Measurements from ENCODE around the gene CCDC127.
A peak's percentile ranks its signal among the peaks of the same experiment; 100 is the strongest.

CCDC127 gene

DNA sequence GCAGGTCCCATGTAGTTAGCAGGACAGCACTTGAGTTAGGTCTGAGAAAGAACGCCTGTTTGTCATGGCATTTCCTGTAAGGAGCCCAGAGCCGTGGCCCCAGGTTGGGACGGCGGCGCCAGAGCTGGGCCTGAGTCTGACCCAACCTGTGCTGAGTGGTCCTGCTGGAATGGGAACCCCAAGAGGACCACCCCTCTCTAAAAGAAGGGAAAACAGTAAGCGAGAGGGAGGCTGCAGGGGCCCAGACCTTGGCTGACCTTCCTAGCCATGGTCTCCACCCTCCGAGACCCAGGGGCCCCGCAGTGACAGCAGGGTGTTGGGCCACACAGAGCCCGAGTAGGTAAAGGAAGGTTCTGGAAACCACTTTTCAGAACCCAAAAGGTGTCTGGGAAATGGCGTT is 28.5 kb downstream of the CCDC127 start:
- no peak for DNase-seq (ENCODE audit: low read depth)

DNA sequence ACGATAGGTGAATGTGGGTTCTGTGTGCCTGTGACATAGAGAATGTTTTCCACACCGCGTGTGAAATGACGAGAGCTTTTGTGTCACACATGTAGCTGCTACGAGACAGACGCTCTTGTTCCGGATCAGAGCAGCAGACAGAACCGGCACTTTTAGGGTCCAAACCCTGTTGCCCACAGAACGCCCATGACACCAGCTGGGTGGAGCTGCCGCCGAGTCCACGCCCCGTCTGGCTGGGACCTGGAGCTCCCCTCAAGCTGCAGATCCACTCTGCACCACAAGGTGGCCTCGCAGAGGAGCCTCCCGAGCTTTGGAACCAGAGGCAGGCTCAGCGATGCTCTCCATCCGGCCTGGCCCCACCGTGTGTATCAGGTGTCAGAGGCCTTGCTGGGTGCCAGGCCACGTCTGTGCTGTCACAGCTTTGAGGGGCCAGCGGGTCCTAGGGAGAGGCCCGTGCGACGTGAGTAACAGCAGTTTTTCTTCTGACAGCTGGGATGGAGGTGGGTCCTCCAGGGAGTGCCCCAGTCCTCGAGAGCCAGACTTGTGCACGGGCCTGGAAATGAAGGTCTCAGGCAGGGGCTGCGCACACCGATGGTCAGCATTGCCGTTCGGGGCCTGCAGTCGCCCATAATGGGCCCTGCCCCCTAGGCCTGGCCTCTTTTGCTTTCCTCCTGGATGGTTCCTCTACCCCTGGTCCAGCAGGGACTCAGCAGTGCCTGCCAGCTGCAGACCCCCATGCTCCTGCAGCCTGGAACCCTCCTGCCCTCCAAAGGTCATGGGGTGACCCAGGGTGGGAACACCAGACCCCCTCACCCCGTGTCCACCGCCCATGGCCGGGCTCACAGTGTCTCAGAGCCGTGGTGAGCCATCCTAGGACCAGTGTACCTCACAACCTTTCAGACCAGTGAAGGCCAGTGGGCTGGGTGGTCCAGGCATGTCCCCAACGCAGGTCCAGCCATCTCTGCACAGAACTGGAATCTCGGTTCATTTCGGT is 29.2 kb downstream of the CCDC127 start:
- peak; percentile 53 for DNase-seq (ENCODE audit: low read depth)

DNA sequence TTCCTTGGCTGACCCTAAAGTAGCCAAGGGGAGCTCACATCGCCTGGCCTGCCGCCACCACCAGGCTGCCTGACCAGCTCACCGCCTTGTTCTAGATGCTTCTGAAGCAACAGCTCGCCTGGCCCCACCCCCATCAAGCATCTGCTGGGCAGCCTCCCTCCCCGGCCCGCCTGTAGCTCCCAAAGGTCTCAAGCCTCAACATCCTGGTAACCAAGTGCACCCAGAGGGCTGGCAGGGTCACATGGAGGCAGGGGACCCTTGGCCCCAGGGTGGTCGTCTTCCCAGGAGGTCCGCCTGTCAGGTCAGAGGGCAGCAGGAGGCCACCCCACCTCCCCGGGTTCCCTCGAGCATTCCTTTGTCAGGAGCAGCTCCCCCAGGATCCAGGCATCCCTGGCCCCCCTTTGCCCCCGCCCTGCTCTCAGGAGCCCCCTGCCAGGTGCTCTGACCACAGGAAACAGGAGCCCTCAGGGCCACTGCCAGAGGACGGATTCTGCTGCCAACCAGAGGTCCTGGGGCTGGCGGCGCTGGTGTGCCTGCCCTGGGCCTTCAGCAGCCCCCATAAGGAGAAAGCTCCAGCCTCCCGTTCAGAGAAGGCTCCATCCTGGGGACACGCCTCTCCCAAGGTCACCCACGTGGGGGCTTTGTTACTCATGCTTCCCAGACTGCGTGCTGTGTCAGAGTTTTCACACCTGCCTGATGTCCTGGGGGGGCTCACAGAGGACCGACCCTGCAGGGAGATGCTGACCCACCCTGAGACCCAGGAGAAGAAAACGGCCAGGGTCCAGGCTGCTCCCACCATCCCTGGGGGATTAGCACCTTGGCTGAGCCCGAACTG is 30.1 kb downstream of the CCDC127 start:
- no peak for DNase-seq (ENCODE audit: low read depth)

DNA sequence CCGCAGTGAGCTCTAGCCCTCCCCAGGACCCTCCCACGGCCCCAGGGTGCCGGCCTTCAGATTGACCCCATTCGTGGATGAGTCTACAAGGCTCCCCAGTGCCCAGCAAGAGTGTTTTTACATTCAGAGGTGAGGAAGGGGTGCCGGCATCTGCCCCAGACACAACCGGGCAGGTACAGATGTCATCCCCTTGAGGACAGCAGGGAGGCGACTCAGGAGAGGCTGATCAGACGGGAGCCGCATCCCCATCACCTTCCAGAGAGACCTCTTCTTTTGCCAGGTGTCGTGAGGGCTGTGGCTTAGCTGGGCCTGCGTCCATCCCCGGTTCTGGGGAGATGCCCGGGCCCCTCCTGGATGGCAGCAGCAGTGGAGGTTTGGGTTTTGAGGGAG is 30.9 kb downstream of the CCDC127 start:
- DNase-seq (ENCODE audit: low read depth), result no peak

DNA sequence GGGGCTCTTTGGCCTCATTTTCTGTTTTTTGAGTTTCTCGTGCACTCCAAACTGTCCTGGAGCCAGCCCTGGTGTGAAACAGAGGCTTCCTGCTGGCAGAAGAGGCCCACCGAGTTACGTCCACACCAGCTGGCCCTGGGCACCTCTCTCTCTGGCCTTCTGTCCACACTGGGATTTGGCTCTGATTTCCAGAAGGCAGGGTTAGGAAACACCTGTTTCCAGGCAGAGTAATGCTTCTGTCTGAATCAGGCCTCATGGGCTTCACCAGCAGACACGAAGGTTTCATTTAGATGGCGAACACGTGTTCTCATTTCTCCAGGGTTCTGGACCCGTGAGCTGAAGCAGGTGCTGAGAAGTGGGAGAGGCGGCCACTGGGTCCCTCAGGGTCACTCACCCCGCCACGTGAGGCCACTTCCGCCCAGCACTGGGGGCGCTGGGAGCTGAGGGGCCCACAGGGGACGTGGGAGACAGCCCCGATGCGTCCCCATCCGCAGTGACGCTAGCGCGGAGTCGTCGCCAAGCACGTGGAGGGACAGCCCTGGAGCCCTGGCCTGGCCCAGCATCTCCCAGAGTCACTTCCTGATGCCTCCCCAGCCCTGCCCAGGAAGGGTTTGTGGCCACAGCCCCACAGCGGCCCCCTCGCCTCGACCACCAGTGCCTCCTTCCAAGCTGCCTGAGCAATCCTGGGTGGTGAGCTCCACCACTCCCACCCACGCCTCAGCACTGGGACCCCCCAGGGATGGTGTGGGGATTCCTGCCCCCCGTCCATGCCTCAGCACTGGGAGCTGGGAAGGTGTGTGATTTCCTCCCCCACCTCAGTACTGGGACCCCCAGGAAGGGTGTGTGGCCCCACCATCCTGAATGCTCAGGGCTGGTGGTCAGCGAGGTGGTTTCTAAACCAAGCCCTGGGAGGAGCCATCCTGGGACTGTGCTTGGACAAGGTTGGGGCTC is 31.6 kb downstream of the CCDC127 start:
- DNase-seq (ENCODE audit: low read depth), result no peak

DNA sequence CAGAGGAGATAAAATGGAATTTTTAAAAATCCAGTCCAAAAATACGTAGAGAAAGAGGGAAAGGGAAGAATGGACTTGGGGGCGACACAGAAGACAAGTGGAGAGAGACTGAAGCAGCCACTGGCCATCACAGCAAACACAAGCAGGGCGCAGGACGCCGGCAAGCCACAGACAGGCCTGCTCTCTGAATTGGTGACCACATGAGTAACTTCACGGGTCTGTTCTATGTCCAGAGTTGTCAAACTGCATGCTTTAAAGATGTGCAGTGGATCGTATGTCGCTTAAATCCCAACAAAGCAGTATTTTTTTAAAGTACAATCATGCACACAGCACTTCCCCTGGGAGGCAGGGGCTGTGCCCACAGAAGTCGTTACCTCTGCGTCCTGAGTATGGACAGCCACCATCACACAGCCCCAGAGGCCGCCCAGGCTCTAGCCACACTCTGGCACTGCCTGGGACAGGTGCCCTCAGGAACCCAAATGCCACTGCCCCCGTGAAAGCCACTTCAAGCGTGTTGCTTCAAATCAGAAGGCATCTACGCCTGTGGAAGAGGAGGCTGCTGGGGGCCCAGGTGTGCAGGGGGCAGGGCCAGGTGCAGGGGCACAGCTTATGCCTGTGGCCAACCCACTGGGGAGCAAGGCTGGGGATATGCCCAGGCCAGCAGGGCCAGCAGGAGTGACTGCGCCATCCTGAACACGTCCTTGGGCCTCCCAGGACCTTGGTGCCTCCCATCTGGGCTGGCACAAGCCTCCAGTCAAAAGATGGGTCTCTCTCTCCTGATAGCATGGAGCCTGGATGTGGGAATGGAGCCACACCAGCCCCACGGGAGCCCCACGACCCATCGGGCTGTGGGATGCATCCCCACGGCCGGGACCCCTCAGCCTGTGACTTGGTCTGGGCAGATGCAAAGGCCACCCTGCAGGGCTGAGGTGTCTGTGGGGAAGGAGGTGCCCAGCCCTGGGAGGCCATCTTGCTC is 32.6 kb downstream of the CCDC127 start:
- DNase-seq (ENCODE audit: low read depth), result no peak

DNA sequence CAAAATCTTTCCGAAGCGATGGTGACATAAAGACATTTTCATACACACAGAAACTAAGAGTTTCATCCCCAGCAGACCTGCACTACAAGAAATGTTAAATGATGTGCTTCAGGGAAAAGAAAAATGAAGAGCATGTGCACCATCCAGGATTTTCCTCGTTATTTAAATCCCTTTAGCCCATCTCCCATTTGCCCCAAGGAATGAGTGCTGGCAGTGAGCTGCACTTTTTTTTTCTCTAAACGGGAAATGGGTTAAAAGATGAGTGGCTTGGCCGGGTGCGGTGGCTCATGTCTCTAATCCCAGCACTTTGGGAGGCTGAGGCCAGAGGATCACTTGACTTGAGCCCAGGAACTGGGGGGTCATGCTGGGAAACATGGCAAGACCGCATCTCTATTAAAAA is 33.5 kb downstream of the CCDC127 start:
- DNase-seq (ENCODE audit: low read depth), result no peak

DNA sequence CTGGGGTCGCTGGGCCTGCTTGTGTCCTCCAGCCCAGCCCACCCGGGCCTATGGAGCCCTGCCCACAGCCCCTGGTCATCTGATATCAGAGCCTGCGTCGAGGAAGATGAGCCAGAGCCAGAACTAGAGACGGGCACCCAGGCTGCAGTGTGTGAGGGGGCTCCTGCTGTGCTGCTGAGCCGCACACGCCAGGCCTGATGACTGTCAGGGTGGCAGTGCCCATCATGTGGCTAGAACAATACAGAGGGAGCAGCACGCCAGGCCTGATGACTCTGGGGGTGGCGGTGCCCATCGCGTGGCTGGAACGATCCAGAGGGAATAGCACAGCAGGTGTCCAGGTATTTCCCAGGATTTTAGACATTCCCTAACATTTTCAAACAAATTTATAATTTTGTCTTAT is 35.8 kb downstream of the CCDC127 start:
- no peak for DNase-seq (ENCODE audit: low read depth)

DNA sequence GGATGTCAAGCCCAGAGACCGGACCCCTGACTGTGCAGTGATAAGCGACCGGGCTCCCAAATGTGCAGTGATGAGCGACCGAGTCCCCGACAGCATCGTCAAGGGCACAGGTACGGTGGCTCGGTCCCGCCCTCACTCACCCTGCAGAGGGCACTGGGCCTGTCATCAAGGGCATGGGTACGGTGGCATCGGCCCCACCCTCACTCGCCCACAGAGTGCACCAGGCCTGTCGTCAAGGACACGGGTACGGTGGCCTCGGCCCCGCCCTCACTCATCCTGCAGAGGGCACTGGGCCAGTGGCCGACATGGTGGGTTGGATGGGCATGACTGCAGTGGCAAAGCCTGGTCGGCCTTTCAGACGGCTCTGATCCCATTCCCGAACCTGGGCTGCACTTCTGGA is 36.4 kb downstream of the CCDC127 start:
- no peak for DNase-seq (ENCODE audit: low read depth)

DNA sequence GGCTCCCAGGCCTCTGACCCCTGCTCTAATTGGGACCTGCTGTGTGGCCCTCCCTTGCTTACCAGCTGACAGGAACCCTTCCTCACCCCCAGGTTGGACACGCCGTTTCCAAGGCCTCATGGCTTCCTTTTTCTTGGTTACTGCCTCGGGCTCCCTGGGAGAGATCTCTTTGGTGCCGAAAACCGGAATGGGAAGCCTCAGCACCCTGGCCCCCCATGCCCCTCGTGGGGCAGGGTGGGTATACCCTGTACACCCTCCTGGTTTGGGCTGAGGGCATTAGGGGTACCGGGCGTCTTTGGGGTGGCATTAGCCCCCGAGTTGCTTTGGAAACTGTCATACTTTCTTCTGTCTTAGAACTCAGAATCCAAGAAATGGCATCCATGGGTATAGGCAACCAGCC is 36.8 kb downstream of the CCDC127 start:
- no peak for DNase-seq (ENCODE audit: low read depth)

DNA sequence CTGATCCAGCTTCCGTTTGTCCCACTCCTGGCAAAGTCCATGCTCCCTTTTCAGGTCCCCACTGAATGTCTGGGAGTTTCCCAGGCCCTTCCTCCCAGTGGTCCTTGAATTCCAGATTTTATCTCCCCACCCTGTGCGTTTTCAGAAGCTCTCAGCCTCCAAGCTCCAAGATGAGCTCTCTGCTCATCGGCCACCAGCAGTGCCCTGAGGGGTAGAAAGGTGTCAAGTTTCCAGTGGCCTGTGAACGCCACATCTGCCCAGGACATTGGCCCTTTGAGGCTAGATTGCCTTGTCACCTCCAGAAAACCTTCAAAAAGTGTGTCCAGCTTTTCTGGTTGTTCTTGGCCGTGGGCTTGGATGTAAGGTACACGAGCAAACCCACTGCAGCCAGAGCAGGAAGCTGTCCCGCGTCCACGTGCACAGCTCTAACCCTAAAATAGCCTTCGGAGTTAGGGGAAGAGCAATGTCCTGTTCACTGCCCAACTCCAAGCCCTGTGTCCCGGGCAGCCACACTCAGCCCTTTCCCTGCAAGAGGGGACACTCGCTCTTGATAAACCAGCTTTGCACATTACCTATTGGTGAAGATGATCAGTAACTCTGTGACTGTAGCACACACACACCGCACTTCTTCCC is 37.6 kb downstream of the CCDC127 start:
- DNase-seq (ENCODE audit: low read depth), result no peak

DNA sequence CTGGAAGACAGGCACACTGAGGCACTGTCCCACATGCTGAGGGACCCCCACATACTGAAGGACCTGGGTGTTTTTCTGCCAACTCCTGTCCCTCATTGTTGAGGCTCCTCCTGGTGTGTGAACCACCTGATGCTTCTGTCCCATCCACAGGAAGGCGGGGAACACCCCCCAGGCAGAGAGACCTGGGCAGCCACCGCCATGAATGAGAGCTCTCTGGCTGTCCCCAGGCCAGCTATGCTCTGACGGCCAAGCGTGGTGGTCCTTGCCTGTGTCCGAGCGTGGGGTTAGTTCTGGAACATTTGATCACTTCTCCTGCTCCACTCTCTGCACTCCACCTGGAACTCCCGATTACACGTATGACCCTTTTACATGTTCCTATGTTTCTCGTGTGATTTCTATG is 38.6 kb downstream of the CCDC127 start:
- no peak for DNase-seq (ENCODE audit: low read depth)

DNA sequence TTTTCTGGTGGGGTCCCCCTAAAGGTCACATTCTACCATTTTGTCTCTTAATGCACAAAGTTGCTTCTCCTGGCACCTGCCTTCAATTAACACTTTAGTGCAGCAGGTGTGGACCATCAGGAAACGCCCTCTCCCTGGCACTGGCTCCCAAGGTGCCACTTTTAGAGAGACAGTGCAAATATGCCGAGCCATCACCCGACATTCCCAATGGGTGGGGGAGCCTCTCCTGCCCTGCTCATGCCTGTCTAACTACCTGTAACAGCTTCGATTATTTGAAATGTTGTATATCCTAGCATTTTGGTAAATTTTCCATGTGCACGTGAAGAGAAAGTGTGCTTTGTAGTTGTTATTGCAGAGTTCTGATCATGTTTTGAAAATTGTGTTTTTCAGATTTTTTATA is 39.8 kb downstream of the CCDC127 start:
- no peak for DNase-seq (ENCODE audit: low read depth)

DNA sequence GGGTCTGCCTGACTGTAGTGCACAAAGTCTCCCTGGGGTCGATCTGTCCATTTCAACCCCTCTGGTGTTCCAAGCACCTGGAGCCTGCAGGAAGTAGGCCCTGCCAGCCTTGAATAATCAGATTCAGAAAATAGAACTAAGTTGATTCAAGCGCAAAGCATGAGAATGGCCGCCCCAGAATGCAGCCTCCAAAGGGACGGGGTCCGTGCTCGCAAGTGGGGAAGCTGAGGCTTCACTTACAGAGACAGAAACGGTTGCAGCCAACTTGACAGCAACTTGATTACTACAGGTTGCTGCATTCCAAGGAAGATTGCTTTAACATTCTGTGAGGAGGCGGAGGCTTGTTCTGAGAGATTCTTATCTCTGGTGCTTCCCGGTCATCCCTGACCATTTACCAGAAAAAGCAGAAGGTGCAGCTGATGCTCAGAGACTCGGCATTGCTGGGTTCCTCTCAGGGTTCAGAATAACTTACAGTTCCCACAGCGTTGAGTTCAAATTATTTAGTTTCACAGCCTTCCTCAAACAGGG is 41.6 kb downstream of the CCDC127 start:
- DNase-seq (ENCODE audit: low read depth), result no peak

DNA sequence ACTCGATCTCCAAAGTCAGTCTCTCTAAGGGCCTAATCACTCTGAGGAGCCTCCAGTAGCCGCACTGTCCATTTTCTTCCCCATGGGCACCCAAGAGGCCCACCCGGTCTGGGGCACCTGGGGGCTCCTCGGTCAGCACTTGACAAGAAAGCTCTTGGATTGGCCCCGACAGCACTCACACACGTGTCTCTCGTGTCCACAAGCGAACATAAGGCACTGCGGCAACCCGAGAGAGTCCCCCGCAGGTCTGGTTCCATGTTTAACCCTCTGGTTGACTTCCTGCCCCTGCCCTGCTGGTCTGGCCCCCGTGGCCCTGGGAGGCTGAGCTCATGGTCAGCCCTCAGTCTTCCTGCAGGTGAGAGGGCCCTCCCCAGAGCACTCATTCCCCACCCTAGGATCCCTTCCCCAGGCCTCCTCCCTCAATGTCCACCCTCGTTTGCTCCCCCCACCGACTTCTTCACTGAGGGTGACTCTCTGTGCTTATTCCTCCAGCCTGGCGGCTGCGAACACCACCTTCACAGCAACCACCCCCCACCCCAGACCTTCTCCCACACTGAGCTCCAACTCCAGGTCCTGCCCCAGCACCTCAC is 43.0 kb downstream of the CCDC127 start:
- no peak for DNase-seq (ENCODE audit: low read depth)

DNA sequence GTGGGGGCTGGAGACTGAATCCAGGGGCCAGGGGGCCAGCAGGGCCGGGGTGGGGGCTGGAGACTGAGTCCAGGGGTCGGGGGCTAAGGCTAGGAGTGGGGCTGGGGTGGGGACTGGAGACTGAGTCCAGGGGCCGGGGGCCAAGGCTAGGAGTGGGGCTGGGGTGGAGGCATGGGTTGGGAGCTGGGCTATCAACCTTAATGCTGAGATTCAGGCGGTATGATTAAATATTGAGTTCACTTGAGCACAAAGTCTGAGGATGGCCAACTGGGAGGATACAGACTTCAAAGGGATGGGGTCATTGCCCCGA is 43.7 kb downstream of the CCDC127 start:
- no peak for DNase-seq (ENCODE audit: low read depth)

DNA sequence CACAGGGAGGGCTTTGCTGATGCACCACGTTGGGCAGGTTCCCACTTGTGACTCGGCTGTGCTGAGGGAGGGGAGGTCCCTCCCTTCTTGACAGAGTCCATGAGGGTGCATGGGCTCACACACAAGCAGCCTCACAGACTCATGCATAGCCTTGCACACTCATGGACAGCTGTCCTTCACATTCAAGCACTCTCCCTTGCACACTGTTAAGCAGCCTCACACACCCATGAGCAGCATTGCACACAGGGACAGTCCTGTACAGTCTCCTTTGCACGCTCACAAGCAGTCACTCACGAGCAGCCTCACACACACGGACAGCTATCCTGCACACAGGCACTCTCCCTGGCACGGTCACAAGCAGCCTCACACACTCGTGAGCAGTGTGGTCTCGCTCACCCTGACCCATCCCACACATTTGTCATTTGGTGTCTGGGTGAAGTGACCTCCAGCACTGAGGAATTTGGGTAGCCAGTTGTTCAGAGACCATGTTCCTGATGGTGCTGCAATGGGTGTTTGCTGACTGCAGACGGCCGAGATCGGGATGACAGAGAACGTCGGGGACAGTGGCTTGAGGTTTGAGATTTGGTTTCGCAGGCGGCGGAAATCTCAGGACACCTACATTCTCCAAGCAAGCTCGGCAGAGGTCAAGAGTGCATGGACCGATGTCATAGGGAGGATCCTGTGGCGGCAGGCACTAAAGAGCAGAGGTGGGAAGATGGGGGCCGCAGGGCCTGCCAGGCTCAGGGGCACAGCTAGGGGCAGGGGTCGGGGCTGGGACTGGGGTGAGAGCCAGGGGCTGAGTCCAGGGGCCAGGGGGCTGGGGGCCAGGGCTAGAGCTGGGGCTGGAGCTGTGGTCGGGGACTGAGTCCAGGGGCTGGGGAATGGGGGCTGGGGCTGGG is 44.3 kb downstream of the CCDC127 start:
- DNase-seq (ENCODE audit: low read depth), result no peak

DNA sequence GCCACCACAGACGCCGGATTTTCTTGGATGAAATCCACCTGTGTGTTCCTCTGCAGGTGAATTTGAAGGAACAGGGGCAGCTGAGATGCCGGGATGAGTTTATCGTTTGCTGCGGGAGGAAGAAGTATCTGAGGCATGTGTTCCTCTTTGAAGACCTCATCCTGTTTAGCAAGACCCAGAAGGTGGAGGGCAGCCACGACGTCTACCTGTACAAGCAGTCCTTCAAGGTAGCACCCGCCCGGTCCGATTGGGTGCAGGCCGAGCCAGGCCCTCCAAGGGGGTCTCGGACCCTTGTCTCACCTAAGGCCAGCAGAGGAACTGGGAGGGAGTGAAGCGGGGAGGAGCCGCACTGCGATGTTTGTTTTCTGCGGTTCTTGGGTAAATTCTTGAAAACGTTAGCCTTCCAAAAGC is 45.1 kb downstream of the CCDC127 start:
- no peak for DNase-seq (ENCODE audit: low read depth)

DNA sequence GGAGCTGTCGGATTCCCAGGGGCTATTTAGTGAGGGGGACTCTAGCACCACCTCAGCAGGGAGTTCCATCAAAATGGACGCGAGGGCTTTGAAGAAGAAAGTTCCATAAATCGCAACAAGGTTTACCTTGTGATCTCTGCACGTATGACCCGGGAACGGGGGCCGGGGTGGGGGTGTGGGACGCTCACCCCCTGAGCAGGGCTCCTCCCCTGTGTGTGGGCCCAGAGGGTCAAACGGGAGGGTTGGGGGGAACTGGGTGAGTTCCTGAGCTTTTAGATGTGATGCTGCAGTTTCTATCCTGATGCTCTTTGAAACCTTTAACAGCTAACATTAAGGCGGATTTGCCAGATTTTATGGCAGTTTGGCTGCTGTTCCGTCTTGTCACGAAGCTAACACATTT is 45.5 kb downstream of the CCDC127 start:
- DNase-seq (ENCODE audit: low read depth), result no peak
